Measurements from ENCODE around the gene TMEM135. TPM values are rescaled to one million over a fixed set of nuclear protein-coding genes. Genes with fewer than 3 reads are reported as not detected.

The TMEM135 gene
- total RNA-seq, 1 experiment from 2014 or later, result 95.2 TPM

DNA sequence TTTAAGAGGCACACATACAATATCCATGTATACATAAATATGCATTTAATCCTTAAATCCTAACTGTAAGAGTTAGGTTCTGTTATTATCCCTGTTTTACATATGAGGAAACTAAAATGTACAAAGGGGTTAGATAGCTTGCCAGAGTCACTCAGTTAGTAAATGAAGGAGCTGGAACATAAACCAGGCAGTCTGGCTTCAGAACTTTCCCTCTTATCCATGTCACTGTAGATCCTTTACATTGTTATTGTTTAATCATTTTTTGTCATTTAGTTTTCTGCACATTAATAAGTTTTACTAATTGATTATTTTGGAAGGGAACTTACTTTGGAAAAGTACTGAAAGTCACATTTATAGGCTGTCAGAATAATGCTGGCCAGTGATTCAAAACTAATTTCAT lies 282.4 kb downstream of the TMEM135 start:
- ChIA-PET CTCF (no interaction called here), POLR2A (no interaction called here)
- TF ChIP-seq, protein P1, sequence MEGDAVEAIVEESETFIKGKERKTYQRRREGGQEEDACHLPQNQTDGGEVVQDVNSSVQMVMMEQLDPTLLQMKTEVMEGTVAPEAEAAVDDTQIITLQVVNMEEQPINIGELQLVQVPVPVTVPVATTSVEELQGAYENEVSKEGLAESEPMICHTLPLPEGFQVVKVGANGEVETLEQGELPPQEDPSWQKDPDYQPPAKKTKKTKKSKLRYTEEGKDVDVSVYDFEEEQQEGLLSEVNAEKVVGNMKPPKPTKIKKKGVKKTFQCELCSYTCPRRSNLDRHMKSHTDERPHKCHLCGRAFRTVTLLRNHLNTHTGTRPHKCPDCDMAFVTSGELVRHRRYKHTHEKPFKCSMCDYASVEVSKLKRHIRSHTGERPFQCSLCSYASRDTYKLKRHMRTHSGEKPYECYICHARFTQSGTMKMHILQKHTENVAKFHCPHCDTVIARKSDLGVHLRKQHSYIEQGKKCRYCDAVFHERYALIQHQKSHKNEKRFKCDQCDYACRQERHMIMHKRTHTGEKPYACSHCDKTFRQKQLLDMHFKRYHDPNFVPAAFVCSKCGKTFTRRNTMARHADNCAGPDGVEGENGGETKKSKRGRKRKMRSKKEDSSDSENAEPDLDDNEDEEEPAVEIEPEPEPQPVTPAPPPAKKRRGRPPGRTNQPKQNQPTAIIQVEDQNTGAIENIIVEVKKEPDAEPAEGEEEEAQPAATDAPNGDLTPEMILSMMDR (IDR thresholded peaks at IDR 0.05; ENCODE audit: insufficient read depth in 1 of 2, low read depth in 1 of 2, low read length in 1 of 2, severe bottlenecking in 1 of 2, unreplicated experiment in 1 of 2), result no peak
- peaks cover 14% of the 10 kb centered on the region for H3K36me3 Mint-ChIP-seq (ENCODE audit: insufficient read depth, unreplicated experiment)
- Histone ChIP-seq H3K27me3 (replicated peaks; ENCODE audit: control insufficient read depth, insufficient read depth, low read length) (no peaks in the 10 kb centered on the region), H3K36me3 (ENCODE audit: control insufficient read depth, insufficient read depth, low read length) (peaks cover 3% of the 10 kb centered on the region; the same call in 1 of the 2 replicates), H3K9me3 (no peaks in the 10 kb centered on the region), H3K4me1 (no peaks in the 10 kb centered on the region), H3K4me3 (ENCODE audit: low read depth, low read length) (no peak overlapping the region)
- H3K27me3 Mint-ChIP-seq (ENCODE audit: insufficient read depth, unreplicated experiment), result no peaks in the 10 kb centered on the region
- no peak for DNase-seq
- no peak overlapping the region for H3K4me3 Mint-ChIP-seq (ENCODE audit: unreplicated experiment)
- H3K27ac Mint-ChIP-seq (ENCODE audit: unreplicated experiment), result no peak overlapping the region
- no peaks in the 10 kb centered on the region for H3K9me3 Mint-ChIP-seq (ENCODE audit: unreplicated experiment)
- peaks cover 2% of the 10 kb centered on the region for H3K4me1 Mint-ChIP-seq (ENCODE audit: low read depth, unreplicated experiment)
- no TSS peak for BruUV-seq (replicated peaks)
- intact Hi-C loops (cut with micrococcal nuclease; ENCODE audit: unreplicated experiment), result no loop called here

DNA sequence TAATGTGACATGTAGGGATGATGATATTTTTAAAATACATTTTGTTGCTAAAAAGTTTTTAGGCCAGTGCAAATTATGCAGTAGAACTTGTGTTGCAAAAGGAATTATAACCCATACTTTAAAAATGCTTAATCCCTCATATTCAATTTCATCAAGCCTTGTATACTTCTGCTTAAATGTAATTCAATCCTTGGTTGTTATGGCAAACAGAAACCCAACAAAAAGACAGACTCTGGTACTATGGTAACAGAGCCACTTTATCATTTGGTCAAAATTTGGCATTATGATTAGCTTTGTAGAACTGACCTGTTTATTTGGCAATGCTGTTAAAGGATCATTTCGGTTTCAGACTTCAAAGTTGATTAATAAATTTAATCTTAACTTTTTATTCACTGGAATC lies 284.8 kb downstream of the TMEM135 start:
- no peak overlapping the region for H3K4me3 Mint-ChIP-seq (ENCODE audit: unreplicated experiment)
- Histone ChIP-seq H3K4me3 (ENCODE audit: low read depth, low read length) (no peak overlapping the region), H3K27me3 (replicated peaks; ENCODE audit: control insufficient read depth, insufficient read depth, low read length) (no peaks in the 10 kb centered on the region), H3K36me3 (ENCODE audit: control insufficient read depth, insufficient read depth, low read length) (peaks cover 3% of the 10 kb centered on the region; the same call in 1 of the 2 replicates), H3K9me3 (no peaks in the 10 kb centered on the region), H3K4me1 (no peaks in the 10 kb centered on the region)
- ChIA-PET CTCF (no interaction called here), POLR2A (no interaction called here)
- no peak overlapping the region for H3K27ac Mint-ChIP-seq (ENCODE audit: unreplicated experiment)
- H3K27me3 Mint-ChIP-seq (ENCODE audit: insufficient read depth, unreplicated experiment), result no peaks in the 10 kb centered on the region
- no peak for DNase-seq
- H3K4me1 Mint-ChIP-seq (ENCODE audit: low read depth, unreplicated experiment), result no peaks in the 10 kb centered on the region
- H3K36me3 Mint-ChIP-seq (ENCODE audit: insufficient read depth, unreplicated experiment), result peaks cover 21% of the 10 kb centered on the region
- no TSS peak for BruUV-seq (replicated peaks)
- TF ChIP-seq, protein P1 (IDR thresholded peaks at IDR 0.05; ENCODE audit: insufficient read depth in 1 of 2, low read depth in 1 of 2, low read length in 1 of 2, severe bottlenecking in 1 of 2, unreplicated experiment in 1 of 2), result no peak
- intact Hi-C loops (cut with micrococcal nuclease; ENCODE audit: unreplicated experiment), result no loop called here
- no peaks in the 10 kb centered on the region for H3K9me3 Mint-ChIP-seq (ENCODE audit: unreplicated experiment)

DNA sequence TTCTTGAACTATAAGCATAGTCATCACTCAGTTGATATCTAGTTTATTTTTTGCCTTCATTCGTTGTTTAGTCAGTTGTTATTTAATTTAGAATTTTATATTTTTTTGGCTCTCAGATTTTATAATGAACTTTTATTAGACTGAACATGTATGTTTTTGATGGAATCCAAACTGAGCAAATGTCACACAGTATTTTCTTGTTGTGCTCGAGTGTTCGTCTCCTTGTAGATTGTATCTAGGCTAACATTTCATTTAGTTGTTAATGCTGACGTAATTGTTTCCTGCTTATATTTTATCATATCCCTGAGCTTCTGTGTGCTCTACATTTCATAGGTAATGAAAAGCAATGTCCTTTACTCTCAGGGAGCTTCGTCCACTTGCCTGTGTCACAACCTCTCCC lies 286.2 kb downstream of the TMEM135 start:
- Mint-ChIP-seq H3K27me3 (ENCODE audit: insufficient read depth, unreplicated experiment) (no peaks in the 10 kb centered on the region), H3K27ac (ENCODE audit: unreplicated experiment) (no peak overlapping the region), H3K4me3 (ENCODE audit: unreplicated experiment) (no peak overlapping the region), H3K9me3 (ENCODE audit: unreplicated experiment) (no peaks in the 10 kb centered on the region), H3K4me1 (ENCODE audit: low read depth, unreplicated experiment) (no peaks in the 10 kb centered on the region), H3K36me3 (ENCODE audit: insufficient read depth, unreplicated experiment) (peaks cover 29% of the 10 kb centered on the region)
- intact Hi-C loops (cut with micrococcal nuclease; ENCODE audit: unreplicated experiment), result no loop called here
- Histone ChIP-seq H3K36me3 (ENCODE audit: control insufficient read depth, insufficient read depth, low read length) (peaks cover 3% of the 10 kb centered on the region; the same call in 1 of the 2 replicates), H3K27me3 (replicated peaks; ENCODE audit: control insufficient read depth, insufficient read depth, low read length) (no peaks in the 10 kb centered on the region), H3K4me3 (ENCODE audit: low read depth, low read length) (no peak overlapping the region), H3K4me1 (no peaks in the 10 kb centered on the region), H3K9me3 (no peaks in the 10 kb centered on the region)
- POLR2A ChIA-PET, result interaction anchor here (0.7 kb wide), 1 partner anchor 1357 kb away, joined by 3 read pairs; no protein-coding TSS in a partner anchor
- no TSS peak for BruUV-seq (replicated peaks)
- TF ChIP-seq, protein P1 (IDR thresholded peaks at IDR 0.05; ENCODE audit: insufficient read depth in 1 of 2, low read depth in 1 of 2, low read length in 1 of 2, severe bottlenecking in 1 of 2, unreplicated experiment in 1 of 2), result no peak
- DNase-seq, result no peak
- CTCF ChIA-PET, result no interaction called here
